CD14-positive monocyte (primary cell): ENCODE measurements around the gene MTR. TPM values are rescaled to one million over a fixed set of nuclear protein-coding genes. Genes with fewer than 3 reads are reported as not detected.

Experiments used
- DNase-seq, 3 donors: peaks; one replicate each; pipeline ENCODE4 v3.0.0-alpha.2; 2011 to 2022
- H2AFZ ChIP-seq: 2 replicates; pipeline ENCODE4 v1.6.0; 2012; ENCODE audit warnings: mild to moderate bottlenecking, low read depth, low read length, inconsistent platforms; ENCODE audit not compliant: insufficient read depth, poor library complexity, severe bottlenecking
- H3K27ac ChIP-seq, 2 donors: 1 replicate in 1 of 2; 2 replicates in 1 of 2; pipeline ENCODE4 v1.5.1; 2012 to 2013; ENCODE audit warnings: low read length in 2 of 2, control low read depth in 1 of 2, inconsistent platforms in 1 of 2, low read depth in 1 of 2, mild to moderate bottlenecking in 1 of 2
- H3K27me3 ChIP-seq, 2 donors: one replicate each; pipeline versions ENCODE4 v1.6.0 to v1.6.1; 2011 to 2013; ENCODE audit warnings: low read length in 2 of 2; ENCODE audit not compliant: control insufficient read depth in 2 of 2, insufficient read depth in 2 of 2
- H3K36me3 ChIP-seq, 2 donors: replicated peaks in 1 of 2; 1 replicate in 1 of 2; 2 replicates in 1 of 2; pipeline versions ENCODE4 v1.5.1 to v1.6.1; 2012 to 2013; ENCODE audit warnings: low read length in 2 of 2, control low read depth in 1 of 2, inconsistent platforms in 1 of 2, mild to moderate bottlenecking in 1 of 2; ENCODE audit not compliant: insufficient read depth in 2 of 2, control insufficient read depth in 1 of 2
- H3K4me1 ChIP-seq, 2 donors: 1 replicate in 1 of 2; 2 replicates in 1 of 2; pipeline versions ENCODE4 v1.5.1 to v1.6.1; 2012 to 2013; ENCODE audit warnings: low read length in 2 of 2, control low read depth in 1 of 2, inconsistent platforms in 1 of 2, mild to moderate bottlenecking in 1 of 2, moderate library complexity in 1 of 2; ENCODE audit not compliant: insufficient read depth in 2 of 2, control insufficient read depth in 1 of 2
- H3K4me2 ChIP-seq: replicated peaks from 2 replicates; pipeline ENCODE3; 2012; ENCODE audit warnings: low read length, moderate library complexity, mild to moderate bottlenecking; ENCODE audit not compliant: poor library complexity, severe bottlenecking; ENCODE audit errors: extremely low read depth
- H3K4me3 ChIP-seq, 3 experiments: fragments of 200-600 bp in 1 of 3; sonication (generic) in 1 of 3; replicated peaks in 1 of 3; 1 replicate in 2 of 3; 2 replicates in 1 of 3; pipeline ENCODE4 v1.5.1; 2011 to 2013; ENCODE audit warnings: low read length in 3 of 3, mild to moderate bottlenecking in 3 of 3, control low read depth in 2 of 3, low read depth in 2 of 3, inconsistent platforms in 1 of 3, moderate library complexity in 1 of 3
- H3K79me2 ChIP-seq: 2 replicates; pipeline ENCODE4 v1.6.0; 2012; ENCODE audit warnings: mild to moderate bottlenecking, control low read depth, inconsistent platforms, low read length, moderate library complexity; ENCODE audit not compliant: insufficient read depth
- H3K9ac ChIP-seq: 2 replicates; pipeline ENCODE4 v1.6.0; 2017; ENCODE audit warnings: low read length, mild to moderate bottlenecking; ENCODE audit not compliant: insufficient read depth, poor library complexity, severe bottlenecking
- H3K9me3 ChIP-seq, 2 donors: replicated peaks in 1 of 2; 1 replicate in 1 of 2; 2 replicates in 1 of 2; pipeline versions ENCODE4 v1.5.1 to v1.6.1; 2012 to 2013; ENCODE audit warnings: low read length in 2 of 2, control low read depth in 1 of 2; ENCODE audit not compliant: control insufficient read depth in 1 of 2, insufficient read depth in 1 of 2
- H4K20me1 ChIP-seq: 2 replicates; pipeline ENCODE4 v1.6.0; 2012; ENCODE audit warnings: mild to moderate bottlenecking, low read length, control low read depth, moderate library complexity; ENCODE audit not compliant: insufficient read depth
- H3K27ac Mint-ChIP-seq, 7 donors: one replicate each; pipeline ENCODE4 v1.8.0; 2020; ENCODE audit warnings: mild to moderate bottlenecking in 7 of 7, mixed read lengths in 7 of 7, moderate library complexity in 6 of 7, inconsistent platforms in 2 of 7
- H3K27me3 Mint-ChIP-seq, 3 donors: one replicate each; pipeline ENCODE4 v1.8.0; 2021 to 2022; ENCODE audit warnings: low read depth in 3 of 3, mild to moderate bottlenecking in 3 of 3, mixed read lengths in 3 of 3, moderate library complexity in 3 of 3, inconsistent platforms in 1 of 3
- H3K36me3 Mint-ChIP-seq, 2 donors: one replicate each; pipeline ENCODE4 v1.8.0; 2020; ENCODE audit warnings: mixed read lengths in 2 of 2, inconsistent platforms in 1 of 2, mild to moderate bottlenecking in 1 of 2
- H3K4me1 Mint-ChIP-seq: one replicate; pipeline ENCODE4 v1.8.0; 2020; ENCODE audit warnings: mild to moderate bottlenecking, mixed read lengths
- H3K4me3 Mint-ChIP-seq, 2 donors: one replicate each; pipeline ENCODE4 v1.8.0; 2020; ENCODE audit warnings: mild to moderate bottlenecking in 2 of 2, mixed read lengths in 2 of 2, moderate library complexity in 1 of 2
- H3K9me3 Mint-ChIP-seq, 7 donors: one replicate each; pipeline ENCODE4 v1.8.0; 2020 to 2022; ENCODE audit warnings: mixed read lengths in 7 of 7, mild to moderate bottlenecking in 6 of 7, moderate library complexity in 6 of 7, inconsistent platforms in 2 of 7
- CTCF ChIP-seq: fragments of 200-600 bp; IDR thresholded peaks from one replicate; pipeline ENCODE4 v1.8.0; 2022; ENCODE audit warnings: antibody characterized with exemption, mild to moderate bottlenecking
- WGBS: methylation state at CpG from one replicate; pipeline ENCODE4 v1.1.5; 2013; ENCODE audit warnings: missing lambda C conversion rate; ENCODE audit not compliant: insufficient coverage; 5-methylcytosine and 5-hydroxymethylcytosine counted together
- intact Hi-C, 2 donors: fragments of 100-400 bp; cut with micrococcal nuclease; formaldehyde crosslinking; loops; one replicate each; pipeline versions ENCODE4 v1.15.0 to v1.15.1; 2023
- polyA plus RNA-seq, 3 donors: library from polyadenylated mRNA; depleted of rRNA in 1 of 3; unstranded in 2 of 3; stranded (reverse) in 1 of 3; fragments of 300-500 nt in 2 of 3; fragments of >200 nt in 1 of 3; fragmentation: Illumina TruSeq in 2 of 3; gene quantifications; 1 replicate in 2 of 3; 2 replicates in 1 of 3; pipeline ENCODE4 v1.2.3, GENCODE V29; 2012 to 2021

The MTR gene
- polyA plus RNA-seq, 3 donors = 3.4 to 5.4 (median 4.7) TPM

- 90% methylated on average over 5 of the region's 8 CpGs for WGBS
- Histone ChIP-seq H2AFZ (no peak overlapping the region), H3K36me3 (peaks cover 61 to 95% of the 10 kb centered on the region in 2 donors), H3K27ac (no peak overlapping the region), H3K9ac (no peak overlapping the region), H3K4me1 (no peaks in the 10 kb centered on the region), H3K9me3 (no peaks in the 10 kb centered on the region), H4K20me1 (no peaks in the 10 kb centered on the region), H3K27me3 (no peaks in the 10 kb centered on the region), H3K79me2 (no peaks in the 10 kb centered on the region), H3K4me2 (no peak overlapping the region), H3K4me3 (no peak overlapping the region)
- no peak overlapping the region for H3K4me3 Mint-ChIP-seq
- TF ChIP-seq CTCF = no peak
- H3K4me1 Mint-ChIP-seq = no peaks in the 10 kb centered on the region
- no peak for DNase-seq
- peaks cover 79 to 80% of the 10 kb centered on the region in 2 donors for H3K36me3 Mint-ChIP-seq
- H3K27me3 Mint-ChIP-seq = no peaks in the 10 kb centered on the region
- intact Hi-C loops = no loop called here
- no peaks in the 10 kb centered on the region for H3K9me3 Mint-ChIP-seq
- H3K27ac Mint-ChIP-seq = peak overlapping the region in 1 of 7 donors; percentile 62
Measured at GRCh38 chr1:236888903-236889302, 93.8 kb downstream of the MTR start.

GRCh38 chr1:236890152-236891056, 95.3 kb downstream of the MTR start:
- Histone ChIP-seq H3K27ac (no peak overlapping the region), H3K4me1 (no peaks in the 10 kb centered on the region), H3K36me3 (peaks cover 65 to 99% of the 10 kb centered on the region in 2 donors), H3K9me3 (no peaks in the 10 kb centered on the region), H3K4me3 (no peak overlapping the region), H2AFZ (no peak overlapping the region), H4K20me1 (no peaks in the 10 kb centered on the region), H3K9ac (no peak overlapping the region), H3K27me3 (no peaks in the 10 kb centered on the region), H3K79me2 (no peaks in the 10 kb centered on the region), H3K4me2 (no peak overlapping the region)
- peaks cover 80 to 83% of the 10 kb centered on the region in 2 donors for H3K36me3 Mint-ChIP-seq
- H3K27me3 Mint-ChIP-seq = peaks cover 0 to 2% (median 0%) of the 10 kb centered on the region in 3 donors
- WGBS = 96% methylated on average over 11 of the region's 24 CpGs
- H3K9me3 Mint-ChIP-seq = no peaks in the 10 kb centered on the region
- H3K4me1 Mint-ChIP-seq = no peaks in the 10 kb centered on the region
- TF ChIP-seq CTCF = no peak
- H3K4me3 Mint-ChIP-seq = no peak overlapping the region
- intact Hi-C loops = no loop called here
- no peak for DNase-seq
- H3K27ac Mint-ChIP-seq = peak overlapping the region in 3 of 7 donors; percentile 16 to 35 (median 30)
